HG02642 (cell line): ENCODE measurements around the gene SPINK2.

Source experiments
- ATAC-seq: cut with Tn5 transposase; IDR thresholded peaks from one replicate; pipeline ENCODE4 v1.9.1; 2021; ENCODE audit warnings: mild to moderate bottlenecking; ENCODE audit not compliant: unreplicated experiment, poor library complexity

Gene SPINK2

DNA sequence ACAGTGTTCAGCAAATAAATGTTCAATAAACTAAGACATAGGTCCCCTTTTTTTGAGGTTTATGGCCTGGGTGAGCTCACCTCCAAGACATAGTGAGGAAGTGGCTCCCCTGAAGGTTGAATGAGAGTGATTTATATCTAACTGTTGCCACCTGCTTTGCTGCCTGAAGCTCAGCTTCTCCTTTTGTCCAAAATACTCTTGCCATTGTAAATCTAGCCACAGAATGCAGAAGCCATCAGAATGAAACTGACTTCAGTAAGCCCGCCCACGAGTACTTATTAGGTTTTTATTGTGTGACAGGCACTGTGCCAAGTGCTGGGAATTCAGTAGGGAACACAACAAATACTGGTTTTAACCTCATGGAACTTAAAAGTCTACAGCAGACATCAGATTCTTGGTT, 18.0 kb downstream of the SPINK2 start:
- ATAC-seq, result no peak

DNA sequence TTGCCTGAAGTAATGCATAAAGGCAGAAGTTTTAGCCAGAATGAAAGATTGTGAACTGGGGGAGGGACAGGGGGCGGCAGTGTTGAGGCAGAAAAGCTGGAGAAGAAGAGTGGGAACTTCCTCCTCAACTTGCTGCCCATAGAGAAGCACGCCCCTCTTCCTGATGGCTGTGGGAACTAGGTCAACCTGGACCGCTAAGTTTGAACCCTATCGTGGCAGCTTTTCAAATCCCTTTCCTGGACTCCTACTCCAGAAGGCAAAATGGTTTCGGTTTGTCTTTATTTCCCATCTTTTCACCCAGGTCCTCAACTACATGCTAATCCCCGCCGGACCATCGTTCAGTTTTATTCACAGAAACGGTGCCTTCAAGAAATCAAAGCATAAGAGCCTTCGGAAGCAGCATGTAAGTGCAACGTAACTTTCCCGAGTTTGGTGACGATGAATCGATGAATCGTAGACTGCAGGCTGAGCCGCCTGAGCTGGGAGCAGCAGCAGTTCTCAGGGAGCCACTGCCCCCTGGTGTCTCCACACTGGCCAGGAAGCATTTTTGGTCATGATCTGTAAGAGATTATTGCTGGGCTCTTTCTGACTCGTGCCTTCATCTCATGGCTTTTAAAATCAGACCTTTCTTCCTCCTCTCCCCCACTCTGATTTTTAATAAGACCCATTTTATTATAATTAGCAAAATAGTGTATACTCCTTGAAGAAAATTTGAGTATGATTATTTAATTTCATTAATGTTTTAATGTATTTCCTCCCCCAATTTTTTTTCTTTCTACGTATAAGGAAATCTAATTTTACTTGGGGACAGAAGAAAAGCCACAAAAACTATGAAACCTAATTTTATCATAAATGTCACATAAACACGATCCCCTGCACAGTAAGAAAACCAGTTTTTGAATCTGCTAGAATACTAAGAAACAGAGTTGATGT, 21.4 kb downstream of the SPINK2 start:
- peak; percentile 96 for ATAC-seq

DNA sequence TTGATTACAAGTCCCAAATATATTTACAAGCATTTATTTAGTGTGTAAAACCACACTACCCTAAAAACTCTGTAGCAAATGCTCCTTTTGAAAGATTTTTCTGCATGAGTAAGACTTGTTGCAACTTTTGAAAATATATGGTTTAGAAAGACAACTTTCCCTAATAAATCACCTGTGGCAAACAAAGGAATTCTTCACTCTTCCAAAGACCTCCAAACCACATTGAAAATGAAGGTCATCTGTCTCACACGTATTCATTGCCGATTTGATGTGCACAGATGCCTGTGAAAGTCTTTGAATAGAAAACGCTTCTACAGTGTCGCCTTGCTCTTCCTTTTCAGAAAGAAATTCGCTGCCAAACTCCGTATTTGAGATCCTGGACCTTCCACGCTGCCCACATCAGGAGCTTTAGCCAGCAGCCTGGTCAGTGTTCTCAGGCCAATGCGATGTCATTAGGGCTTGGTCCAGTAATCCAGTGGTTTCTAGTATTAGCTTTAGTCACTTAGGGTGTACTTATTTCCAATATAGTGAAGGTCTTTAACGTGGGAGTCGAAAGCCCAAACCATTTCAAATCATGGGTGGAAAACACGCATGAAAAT, 22.2 kb downstream of the SPINK2 start:
- ATAC-seq, result no peak

DNA sequence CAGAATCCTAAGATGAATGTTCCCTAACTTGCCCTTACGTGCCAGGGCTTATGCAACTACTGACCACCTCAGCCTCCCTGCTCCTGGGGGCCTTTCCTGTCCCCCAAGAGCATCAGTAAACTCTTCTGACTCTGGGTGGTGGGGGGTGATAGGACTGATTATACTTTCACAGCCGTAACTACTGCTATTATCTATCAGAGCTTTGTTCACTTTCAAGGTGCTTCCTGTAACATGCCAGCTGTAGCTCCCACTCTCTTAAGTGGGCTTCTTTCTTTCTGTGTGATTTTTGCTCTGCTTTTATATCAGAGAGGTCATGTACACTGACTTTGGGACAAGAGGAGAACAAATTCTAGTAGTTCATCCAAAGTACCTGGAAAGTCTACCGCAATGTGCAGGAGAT, 25.3 kb downstream of the SPINK2 start:
- ATAC-seq, result no peak

DNA sequence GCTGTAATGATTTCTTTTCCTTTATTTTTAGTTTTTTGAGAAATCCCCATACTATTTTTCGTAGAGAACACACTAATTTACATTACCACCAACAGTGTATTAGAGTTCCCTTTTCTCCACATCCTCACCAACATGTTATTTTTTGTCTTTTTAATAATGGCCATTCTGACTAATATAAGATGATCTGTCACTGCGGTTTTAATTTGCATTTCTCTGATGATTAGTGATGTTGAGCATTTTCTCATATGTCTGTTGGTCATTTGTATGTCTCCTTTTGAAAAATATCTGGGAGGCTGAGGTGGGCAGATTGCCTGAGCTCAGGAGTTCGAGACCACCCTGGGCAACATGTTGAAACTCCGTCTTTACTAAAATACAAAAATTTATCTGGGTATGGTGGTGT, 30.2 kb downstream of the SPINK2 start:
- no peak for ATAC-seq

DNA sequence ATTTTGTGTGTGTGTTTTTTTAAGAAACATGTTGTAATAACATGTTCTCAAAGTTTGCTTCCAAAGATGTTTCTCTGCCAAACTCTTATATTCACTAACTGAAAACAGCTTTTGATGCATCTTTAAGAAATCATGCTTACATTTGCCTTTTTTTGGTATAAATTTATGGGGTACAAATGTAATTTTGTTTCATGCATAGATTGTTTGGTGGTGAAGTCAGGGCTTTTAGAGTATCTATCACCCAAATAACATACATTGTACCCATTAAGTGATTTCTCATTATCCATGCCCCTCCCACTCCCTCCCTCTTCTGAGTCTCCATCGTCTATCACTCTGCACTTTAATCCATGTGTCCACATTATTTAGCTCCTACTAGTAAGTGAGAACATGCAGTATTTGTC, 30.8 kb downstream of the SPINK2 start:
- no peak for ATAC-seq

DNA sequence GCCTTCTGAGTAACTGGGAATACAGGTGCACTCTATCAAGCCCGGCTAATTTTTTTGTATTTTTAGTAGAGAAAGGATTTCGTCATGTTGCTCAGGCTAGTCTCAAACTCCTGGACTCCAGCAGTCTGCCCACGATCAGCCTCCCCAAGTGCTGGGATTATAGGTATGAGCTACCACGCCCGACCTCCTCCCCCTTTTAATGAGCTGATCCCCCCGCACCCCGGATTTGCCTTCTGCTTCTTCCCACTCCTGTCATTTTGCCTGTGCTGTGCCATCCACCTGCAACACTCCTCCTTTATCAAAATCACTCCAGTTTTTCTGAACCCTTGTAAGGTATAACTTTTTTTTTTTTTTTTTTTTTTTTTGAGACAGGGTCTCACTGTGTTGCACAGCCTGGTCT, 33.4 kb downstream of the SPINK2 start:
- no peak for ATAC-seq

DNA sequence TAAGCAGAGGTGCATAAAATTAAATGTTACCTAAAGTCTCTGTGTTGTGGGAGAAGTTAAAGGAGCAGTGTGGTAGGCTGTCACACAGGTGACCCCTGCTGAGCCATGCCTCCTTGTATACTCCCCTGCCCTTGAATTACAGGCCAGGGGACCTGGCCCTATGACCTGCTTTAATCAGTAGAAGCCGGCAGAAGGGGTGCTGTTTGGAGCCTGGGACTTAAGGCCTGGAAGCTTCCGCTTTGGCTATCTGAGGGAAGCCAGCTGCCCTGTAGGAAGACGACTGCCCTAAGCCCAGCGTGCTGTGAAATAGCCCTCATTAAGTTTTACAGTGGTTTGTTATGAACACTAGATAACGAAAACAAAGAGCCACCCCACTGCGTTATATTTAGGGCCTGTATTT, 34.1 kb downstream of the SPINK2 start:
- ATAC-seq, result no peak

DNA sequence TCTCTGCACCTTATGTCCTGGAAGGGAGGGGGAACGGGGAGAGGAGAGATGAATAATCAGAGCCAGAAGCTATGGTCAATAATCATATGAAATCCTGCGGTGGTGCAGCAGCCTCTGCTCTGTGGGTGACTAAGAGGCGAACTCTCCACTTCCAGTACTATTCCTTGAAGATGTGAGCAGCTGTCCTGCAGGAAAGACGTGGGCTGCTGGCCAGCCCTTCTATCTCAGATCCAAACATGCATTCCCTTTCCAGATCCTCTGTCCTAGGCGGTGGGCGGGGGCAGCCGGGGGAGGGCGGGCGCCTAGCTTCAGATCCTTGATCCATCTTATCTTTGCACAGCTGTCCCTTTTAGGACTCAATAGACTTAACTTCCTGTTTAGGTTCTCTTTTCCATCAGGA, 34.5 kb downstream of the SPINK2 start:
- no peak for ATAC-seq

DNA sequence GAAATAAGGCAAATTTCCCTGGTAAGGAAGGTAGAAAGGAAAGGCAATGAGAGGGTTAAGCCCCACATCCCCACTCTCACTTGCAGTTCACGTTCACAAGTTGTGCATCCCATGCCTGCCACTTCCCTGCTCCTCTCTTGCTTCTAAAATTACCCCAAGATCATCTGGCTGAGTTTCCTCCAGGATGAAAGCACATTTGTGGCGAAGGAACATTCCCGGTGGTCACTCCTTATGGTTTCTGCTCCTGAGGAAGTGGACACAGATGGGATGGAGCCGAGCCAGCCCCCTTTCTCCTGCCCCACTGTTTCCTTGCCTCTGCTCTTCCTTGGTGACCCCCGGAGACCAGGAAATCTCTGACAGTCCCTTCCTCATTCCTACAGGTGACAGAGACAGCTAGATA, 37.5 kb downstream of the SPINK2 start:
- no peak for ATAC-seq

DNA sequence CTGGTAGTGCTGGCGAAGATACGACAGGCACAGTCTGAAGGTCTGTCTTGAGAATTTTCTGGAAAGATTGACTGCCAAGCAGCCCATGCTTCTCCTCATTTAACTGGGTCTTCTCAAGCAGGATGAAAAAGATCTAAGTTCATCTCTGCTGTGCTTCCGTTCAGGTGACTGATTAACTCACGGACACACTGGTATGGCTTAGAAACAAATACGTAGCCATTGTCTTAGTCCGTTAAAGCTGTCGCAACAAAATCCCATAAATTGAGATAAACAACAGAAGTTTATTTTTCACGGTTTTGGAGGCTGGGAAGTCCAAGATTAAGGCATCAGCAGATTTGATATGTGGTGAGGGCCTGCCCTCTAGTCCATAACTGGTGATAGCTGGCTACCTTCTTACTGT, 39.5 kb downstream of the SPINK2 start:
- no peak for ATAC-seq

DNA sequence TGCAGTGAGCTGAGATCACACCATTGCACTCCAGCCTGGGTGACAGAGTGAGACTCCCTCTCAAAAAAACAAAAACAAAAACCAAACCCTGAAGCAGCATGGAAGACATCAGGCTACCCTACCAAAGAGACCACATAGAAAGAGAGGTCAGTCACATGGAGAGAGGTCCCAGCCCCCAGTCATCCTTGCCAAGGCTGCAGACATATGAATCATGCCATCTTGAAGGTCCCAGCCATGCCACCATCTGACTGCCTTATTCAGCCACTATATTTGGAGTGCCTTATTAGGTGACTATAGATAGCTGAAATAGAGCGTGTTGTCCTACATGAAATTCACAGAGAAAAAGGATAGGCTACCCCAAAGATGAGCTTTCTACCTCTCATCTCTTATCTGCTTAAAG, 48.2 kb downstream of the SPINK2 start:
- no peak for ATAC-seq

DNA sequence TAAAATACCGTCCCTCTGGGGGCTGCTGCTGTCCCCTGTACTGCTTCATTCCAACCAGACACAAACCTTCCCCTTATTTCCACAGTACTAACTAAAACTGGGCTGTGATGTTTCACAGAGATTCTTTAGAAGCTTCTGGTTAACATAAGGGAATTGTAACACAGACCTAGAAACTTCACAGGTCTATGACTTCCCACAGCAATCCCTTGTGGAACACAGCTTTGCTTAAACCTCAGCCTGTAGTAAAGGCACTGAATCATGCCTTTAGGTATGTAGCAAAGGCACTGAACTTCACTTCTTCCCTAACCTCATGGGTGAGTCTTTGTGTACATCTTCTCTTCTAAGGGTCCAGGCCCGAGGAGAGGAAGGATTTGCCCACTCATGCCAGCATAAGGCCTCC, 49.4 kb downstream of the SPINK2 start:
- no peak for ATAC-seq

DNA sequence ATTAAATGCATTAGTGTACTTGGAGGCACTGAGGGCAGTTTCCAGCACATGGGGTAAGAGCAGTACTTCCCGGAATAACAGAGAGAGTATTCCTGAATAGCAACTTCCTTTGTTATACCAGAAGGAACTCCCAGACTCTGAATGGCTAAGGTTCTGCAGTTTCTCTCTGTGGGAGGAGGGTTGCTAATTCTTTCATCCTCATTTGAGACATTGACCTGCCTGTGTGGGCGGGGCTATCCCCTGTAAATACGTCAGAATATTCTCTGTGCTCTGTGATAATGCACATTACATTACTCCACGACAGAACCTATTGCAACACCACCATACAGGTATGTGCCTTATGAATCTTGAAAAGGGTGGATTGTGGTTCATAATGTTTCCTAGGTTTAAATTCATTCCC, 52.7 kb downstream of the SPINK2 start:
- no peak for ATAC-seq

DNA sequence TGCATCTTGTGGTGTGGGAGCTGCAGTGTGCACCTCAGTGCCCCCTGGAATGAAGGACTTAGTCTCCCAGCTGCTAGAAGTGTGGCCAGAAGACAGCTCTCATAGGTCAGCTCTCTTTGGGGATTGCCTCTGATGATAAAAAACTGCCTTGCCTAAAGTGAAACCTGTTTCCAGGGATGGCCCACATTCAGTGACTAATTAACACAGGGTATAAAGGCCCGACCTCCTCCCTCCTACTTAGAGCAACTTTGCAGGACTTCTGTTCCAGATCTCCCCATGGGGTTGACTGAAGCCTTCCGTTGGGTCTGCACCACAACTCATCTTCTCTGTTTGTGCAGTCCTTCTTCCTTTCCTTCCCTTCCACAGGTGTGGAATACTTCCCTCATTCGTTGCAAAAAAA, 53.2 kb downstream of the SPINK2 start:
- no peak for ATAC-seq

DNA sequence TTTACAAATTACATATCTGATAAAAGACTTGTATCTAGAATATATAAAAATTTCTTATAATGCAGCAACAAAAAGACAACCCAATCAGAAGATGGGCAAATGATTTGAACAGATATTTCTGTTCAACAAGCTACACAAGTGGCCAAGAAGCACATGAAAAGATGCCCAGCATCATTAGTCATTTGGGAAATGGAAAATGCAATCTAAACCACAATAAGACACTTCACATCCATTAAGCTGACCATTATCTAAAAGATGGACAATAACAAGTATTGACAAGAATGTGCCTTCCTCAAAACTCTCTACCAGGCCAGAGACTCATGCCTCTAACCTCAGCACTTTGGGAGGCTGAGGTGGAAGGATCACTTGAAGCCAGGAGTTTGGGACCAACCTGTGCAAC, 53.9 kb downstream of the SPINK2 start:
- ATAC-seq, result no peak

DNA sequence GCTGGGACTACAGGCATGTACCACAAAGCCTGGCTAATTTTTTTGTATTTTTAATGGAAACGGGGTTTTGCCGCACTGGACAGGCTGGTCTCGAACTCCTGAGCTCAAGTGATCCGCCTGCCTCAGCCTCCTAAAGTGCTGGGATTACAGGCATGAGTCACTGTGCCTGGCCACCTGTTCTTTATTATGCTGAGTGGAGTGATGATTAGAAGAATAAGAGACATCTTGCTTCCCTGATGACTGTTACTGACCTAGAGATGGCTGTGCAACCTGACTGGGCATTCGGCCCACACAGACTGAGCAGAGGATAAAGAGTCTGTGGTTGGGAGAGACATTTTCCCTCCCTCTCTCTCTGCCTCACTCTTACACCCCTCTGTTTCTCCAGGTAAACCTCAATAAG, 56.7 kb downstream of the SPINK2 start:
- no peak for ATAC-seq

DNA sequence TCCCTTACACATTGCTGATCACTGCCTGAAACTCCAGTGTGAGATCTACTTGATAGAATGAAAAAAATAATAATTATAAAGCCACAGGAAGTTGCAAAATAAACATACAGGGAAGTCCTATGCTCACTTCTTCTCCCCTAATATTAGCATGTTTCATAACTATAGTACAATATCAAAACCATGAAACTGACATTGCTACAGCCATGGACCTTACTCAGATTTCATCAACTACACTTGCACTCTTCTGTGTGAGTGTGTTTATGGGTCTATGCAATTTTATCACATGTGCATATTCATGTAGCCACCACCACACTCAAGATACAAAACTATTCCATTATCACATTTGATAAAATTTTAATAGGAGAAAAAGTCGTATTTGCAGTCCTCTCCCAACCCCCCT, 57.3 kb downstream of the SPINK2 start:
- no peak for ATAC-seq

DNA sequence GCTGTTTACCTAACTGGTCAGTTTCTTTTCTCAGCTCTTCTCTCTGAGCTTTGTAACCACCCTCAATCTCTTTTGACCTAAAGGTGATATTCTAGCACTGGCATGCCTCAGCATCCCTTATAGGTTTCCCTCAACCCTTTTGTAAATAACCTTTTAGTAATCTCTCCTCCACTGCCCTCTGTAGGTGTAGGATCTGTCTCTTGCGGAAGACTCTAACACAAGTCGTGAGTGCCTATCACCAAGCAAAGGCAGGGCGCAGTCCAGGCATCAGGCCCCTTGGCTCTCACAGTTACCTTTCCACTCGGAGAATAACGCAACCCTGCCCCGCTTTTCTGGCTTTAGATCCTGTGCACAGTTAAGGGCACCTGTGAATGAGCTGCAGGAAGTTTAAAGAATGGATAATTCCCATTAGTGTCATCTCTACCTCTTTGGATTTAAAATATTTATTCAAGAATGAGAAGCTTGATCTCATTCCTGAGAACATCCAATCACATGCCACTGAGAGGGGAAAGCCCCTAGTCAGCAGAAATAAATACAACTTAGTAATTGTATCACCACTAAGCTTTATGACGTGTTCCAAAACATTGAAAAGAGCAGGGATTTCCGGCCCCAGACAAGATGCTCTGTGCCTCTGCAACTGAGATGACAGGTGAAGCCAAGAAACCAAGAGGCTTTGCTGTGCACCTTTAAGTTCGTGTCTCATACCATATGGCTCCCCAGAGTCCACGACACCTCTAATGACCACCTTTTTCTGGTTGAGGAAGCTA, 58.8 kb downstream of the SPINK2 start:
- no peak for ATAC-seq

DNA sequence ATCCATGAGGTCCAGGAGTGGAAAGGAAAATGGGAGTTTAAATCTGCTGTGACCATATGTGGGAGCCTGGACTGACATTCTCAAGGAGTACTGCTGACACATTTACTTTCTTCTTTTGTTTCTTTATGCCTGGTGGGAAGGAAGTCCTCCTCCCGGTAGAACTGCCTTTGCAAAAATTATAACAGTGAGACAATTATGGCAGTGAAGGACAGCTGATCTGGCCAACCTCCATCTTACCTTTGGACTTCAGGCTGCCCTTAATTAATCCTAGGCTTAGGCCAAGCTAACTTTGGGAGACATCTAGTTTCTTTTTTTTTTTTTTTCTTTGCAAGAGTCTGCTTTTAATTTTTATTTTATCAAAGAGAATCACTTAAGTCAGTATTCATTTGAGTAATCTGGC, 61.3 kb downstream of the SPINK2 start:
- ATAC-seq, result no peak
